ENCODE results near the gene ARHGAP24. TPM values are rescaled to one million over a fixed set of nuclear protein-coding genes. Genes with fewer than 3 reads are reported as not detected.

ARHGAP24 gene
- total RNA-seq, 1 donor from 2014 or later = not detected

GRCh38 chr4:85986266-85986665 lies 511.3 kb downstream of the ARHGAP24 start:
- intact Hi-C loops (cut with micrococcal nuclease) = no loop called here
- Mint-ChIP-seq H3K36me3 (ENCODE audit: low read depth) (no peaks in the 10 kb centered on the region), H3K4me1 (ENCODE audit: low read depth) (no peaks in the 10 kb centered on the region), H3K27me3 (ENCODE audit: insufficient read depth) (no peaks in the 10 kb centered on the region), H3K27ac (no peak overlapping the region), H3K9me3 (no peaks in the 10 kb centered on the region), H3K4me3 (no peak overlapping the region)
- no peak for DNase-seq (ENCODE audit: low spot score)

DNA sequence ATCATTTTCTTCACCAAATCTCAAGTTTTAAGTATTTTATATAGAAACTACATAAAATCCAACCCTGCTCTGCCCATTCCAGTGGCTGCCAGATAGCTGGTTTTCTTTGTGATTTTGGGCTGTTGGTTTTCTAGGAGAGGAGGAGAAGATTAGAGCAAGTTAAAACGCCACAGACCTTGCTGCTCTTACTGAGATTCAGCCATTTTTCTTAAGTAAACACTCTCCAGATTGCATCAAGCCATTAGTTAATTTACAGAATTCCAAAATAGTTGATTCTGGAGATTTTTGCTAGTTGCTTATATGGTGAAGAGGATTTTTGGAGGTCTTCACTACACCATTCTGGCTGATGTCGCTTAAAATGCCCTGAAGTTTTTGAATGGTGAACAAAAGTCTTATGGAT lies 518.7 kb downstream of the ARHGAP24 start:
- Mint-ChIP-seq H3K27ac (no peak overlapping the region), H3K4me3 (no peak overlapping the region), H3K36me3 (ENCODE audit: low read depth) (no peaks in the 10 kb centered on the region), H3K4me1 (ENCODE audit: low read depth) (no peaks in the 10 kb centered on the region), H3K9me3 (no peaks in the 10 kb centered on the region), H3K27me3 (ENCODE audit: insufficient read depth) (no peaks in the 10 kb centered on the region)
- intact Hi-C loops (cut with micrococcal nuclease) = no loop called here
- no peak for DNase-seq (ENCODE audit: low spot score)

DNA sequence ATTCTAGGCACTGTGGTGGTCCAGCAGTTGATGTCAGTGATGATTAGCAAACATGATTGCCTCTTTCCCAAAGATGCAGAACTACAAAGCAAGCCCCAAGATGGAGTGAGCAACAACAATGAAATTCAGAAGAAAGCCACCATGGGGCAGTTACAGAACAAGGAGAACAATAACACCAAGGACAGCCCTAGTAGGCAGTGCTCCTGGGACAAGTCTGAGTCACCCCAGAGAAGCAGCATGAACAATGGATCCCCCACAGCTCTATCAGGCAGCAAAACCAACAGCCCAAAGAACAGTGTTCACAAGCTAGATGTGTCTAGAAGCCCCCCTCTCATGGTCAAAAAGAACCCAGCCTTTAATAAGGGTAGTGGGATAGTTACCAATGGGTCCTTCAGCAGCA lies 519.6 kb downstream of the ARHGAP24 start:
- Mint-ChIP-seq H3K4me3 (no peak overlapping the region), H3K27ac (no peak overlapping the region), H3K36me3 (ENCODE audit: low read depth) (no peaks in the 10 kb centered on the region), H3K9me3 (no peaks in the 10 kb centered on the region), H3K4me1 (ENCODE audit: low read depth) (no peaks in the 10 kb centered on the region), H3K27me3 (ENCODE audit: insufficient read depth) (no peaks in the 10 kb centered on the region)
- no peak for DNase-seq (ENCODE audit: low spot score)
- intact Hi-C loops (cut with micrococcal nuclease) = no loop called here

GRCh38 chr4:85995361-85995760 lies 520.4 kb downstream of the ARHGAP24 start:
- Mint-ChIP-seq H3K36me3 (ENCODE audit: low read depth) (no peaks in the 10 kb centered on the region), H3K4me3 (no peak overlapping the region), H3K27me3 (ENCODE audit: insufficient read depth) (no peaks in the 10 kb centered on the region), H3K4me1 (ENCODE audit: low read depth) (no peaks in the 10 kb centered on the region), H3K9me3 (no peaks in the 10 kb centered on the region), H3K27ac (no peak overlapping the region)
- no peak for DNase-seq (ENCODE audit: low spot score)
- intact Hi-C loops (cut with micrococcal nuclease) = no loop called here

DNA sequence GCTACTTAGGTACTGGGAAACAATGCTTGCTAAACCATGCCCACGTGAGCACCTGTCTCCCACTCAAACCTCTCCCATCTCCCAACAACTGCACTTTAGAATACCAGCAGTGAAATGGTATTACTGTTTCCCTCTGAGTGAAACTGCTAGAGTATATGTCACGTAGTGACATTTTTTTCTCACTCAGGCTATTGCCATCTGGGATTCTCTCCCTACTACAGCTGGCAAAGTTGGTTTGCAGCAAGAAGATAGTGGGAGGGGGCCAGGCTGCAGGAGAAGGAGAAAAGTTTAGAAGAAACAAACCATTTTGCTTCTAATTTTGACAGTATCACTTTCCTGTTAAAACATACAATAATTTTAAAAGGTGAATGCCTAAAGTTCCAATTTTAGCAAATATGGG lies 526.6 kb downstream of the ARHGAP24 start:
- Mint-ChIP-seq H3K36me3 (ENCODE audit: low read depth) (no peaks in the 10 kb centered on the region), H3K9me3 (no peaks in the 10 kb centered on the region), H3K4me1 (ENCODE audit: low read depth) (no peaks in the 10 kb centered on the region), H3K27ac (no peak overlapping the region), H3K27me3 (ENCODE audit: insufficient read depth) (no peaks in the 10 kb centered on the region), H3K4me3 (no peak overlapping the region)
- intact Hi-C loops (cut with micrococcal nuclease) = no loop called here
- no peak for DNase-seq (ENCODE audit: low spot score)

DNA sequence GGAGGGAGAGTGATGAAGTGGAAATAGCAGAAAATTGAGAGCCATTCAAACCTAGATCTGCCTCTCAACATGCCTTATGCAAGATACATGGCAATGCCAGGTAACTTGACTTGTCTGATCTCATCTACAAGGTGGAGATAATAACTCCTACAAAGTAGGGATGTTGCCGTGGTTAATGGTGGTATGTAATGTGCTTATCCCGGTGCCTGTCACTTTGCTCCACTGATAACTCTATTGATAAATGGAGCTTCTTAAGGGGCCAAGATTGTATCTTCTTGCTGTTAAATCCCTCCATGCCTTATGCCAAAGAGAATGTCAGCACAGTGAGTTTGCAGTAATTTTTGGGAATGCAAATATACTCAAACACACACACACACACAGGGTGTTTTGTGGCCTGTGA lies 529.1 kb downstream of the ARHGAP24 start:
- Mint-ChIP-seq H3K27me3 (ENCODE audit: insufficient read depth) (no peaks in the 10 kb centered on the region), H3K27ac (no peak overlapping the region), H3K36me3 (ENCODE audit: low read depth) (no peaks in the 10 kb centered on the region), H3K4me1 (ENCODE audit: low read depth) (no peaks in the 10 kb centered on the region), H3K9me3 (no peaks in the 10 kb centered on the region), H3K4me3 (no peak overlapping the region)
- intact Hi-C loops (cut with micrococcal nuclease) = no loop called here
- no peak for DNase-seq (ENCODE audit: low spot score)

DNA sequence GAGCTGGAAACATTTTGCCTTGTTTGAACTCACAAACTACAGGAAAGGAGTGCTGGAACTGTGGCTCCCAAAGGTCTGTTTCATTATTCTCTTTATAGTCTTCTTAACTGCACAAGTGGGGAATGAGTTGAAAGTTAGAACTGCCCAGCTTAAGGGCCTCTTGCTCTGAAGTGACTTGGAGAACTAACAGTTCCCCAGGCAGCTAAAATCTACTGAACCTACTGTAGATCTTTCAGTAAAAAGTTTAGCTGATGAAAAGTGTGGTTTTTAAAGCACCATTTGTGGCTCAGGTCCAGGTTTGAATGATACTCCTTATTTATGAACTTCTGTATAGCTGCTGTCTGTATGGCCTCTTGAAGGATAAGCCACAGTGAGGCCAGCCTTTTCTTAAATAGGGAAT lies 531.1 kb downstream of the ARHGAP24 start:
- Mint-ChIP-seq H3K27ac (no peak overlapping the region), H3K36me3 (ENCODE audit: low read depth) (no peaks in the 10 kb centered on the region), H3K4me1 (ENCODE audit: low read depth) (no peaks in the 10 kb centered on the region), H3K27me3 (ENCODE audit: insufficient read depth) (no peaks in the 10 kb centered on the region), H3K4me3 (no peak overlapping the region), H3K9me3 (no peaks in the 10 kb centered on the region)
- intact Hi-C loops (cut with micrococcal nuclease) = no loop called here
- no peak for DNase-seq (ENCODE audit: low spot score)

GRCh38 chr4:86007042-86007441 lies 532.1 kb downstream of the ARHGAP24 start:
- no peak for DNase-seq (ENCODE audit: low spot score)
- H3K4me1 Mint-ChIP-seq (ENCODE audit: low read depth) = no peaks in the 10 kb centered on the region
- intact Hi-C loops (cut with micrococcal nuclease) = no loop called here
- H3K9me3 Mint-ChIP-seq = no peaks in the 10 kb centered on the region
- no peaks in the 10 kb centered on the region for H3K27me3 Mint-ChIP-seq (ENCODE audit: insufficient read depth)
- H3K36me3 Mint-ChIP-seq (ENCODE audit: low read depth) = no peaks in the 10 kb centered on the region
- H3K27ac Mint-ChIP-seq = no peak overlapping the region
- no peak overlapping the region for H3K4me3 Mint-ChIP-seq

GRCh38 chr4:86011117-86011516 lies 536.2 kb downstream of the ARHGAP24 start:
- Mint-ChIP-seq H3K27me3 (ENCODE audit: insufficient read depth) (no peaks in the 10 kb centered on the region), H3K4me3 (no peak overlapping the region), H3K4me1 (ENCODE audit: low read depth) (no peaks in the 10 kb centered on the region), H3K27ac (no peak overlapping the region), H3K9me3 (no peaks in the 10 kb centered on the region), H3K36me3 (ENCODE audit: low read depth) (no peaks in the 10 kb centered on the region)
- DNase-seq (ENCODE audit: low spot score) = no peak
- intact Hi-C loops (cut with micrococcal nuclease) = no loop called here

DNA sequence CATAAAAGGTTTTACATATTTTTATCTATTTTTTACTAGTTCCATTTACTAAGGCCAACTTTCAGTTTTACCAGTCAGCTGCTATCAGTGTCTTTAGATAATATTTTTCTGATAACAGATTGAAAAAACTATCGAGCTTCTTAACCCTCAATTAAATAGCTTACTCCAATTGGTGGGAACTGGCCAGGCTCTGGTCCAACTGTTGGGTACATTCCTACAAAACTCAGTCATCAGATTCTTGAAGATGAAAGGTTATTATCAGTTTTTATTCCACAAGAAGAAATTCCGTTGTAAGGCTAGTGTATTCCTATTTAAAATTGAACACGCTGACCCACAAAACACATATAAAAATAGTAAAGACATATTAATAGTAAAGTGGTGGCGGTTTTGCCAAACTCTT lies 538.7 kb downstream of the ARHGAP24 start:
- no peaks in the 10 kb centered on the region for H3K9me3 Mint-ChIP-seq
- H3K27me3 Mint-ChIP-seq (ENCODE audit: insufficient read depth) = no peaks in the 10 kb centered on the region
- H3K4me1 Mint-ChIP-seq (ENCODE audit: low read depth) = no peaks in the 10 kb centered on the region
- no peak overlapping the region for H3K4me3 Mint-ChIP-seq
- no peak for DNase-seq (ENCODE audit: low spot score)
- no peak overlapping the region for H3K27ac Mint-ChIP-seq
- no peaks in the 10 kb centered on the region for H3K36me3 Mint-ChIP-seq (ENCODE audit: low read depth)
- intact Hi-C loops (cut with micrococcal nuclease) = no loop called here

GRCh38 chr4:86014599-86014998 lies 539.6 kb downstream of the ARHGAP24 start:
- Mint-ChIP-seq H3K4me3 (no peak overlapping the region), H3K27me3 (ENCODE audit: insufficient read depth) (no peaks in the 10 kb centered on the region), H3K4me1 (ENCODE audit: low read depth) (no peaks in the 10 kb centered on the region), H3K36me3 (ENCODE audit: low read depth) (no peaks in the 10 kb centered on the region), H3K27ac (no peak overlapping the region), H3K9me3 (no peaks in the 10 kb centered on the region)
- intact Hi-C loops (cut with micrococcal nuclease) = no loop called here
- DNase-seq (ENCODE audit: low spot score) = no peak

DNA sequence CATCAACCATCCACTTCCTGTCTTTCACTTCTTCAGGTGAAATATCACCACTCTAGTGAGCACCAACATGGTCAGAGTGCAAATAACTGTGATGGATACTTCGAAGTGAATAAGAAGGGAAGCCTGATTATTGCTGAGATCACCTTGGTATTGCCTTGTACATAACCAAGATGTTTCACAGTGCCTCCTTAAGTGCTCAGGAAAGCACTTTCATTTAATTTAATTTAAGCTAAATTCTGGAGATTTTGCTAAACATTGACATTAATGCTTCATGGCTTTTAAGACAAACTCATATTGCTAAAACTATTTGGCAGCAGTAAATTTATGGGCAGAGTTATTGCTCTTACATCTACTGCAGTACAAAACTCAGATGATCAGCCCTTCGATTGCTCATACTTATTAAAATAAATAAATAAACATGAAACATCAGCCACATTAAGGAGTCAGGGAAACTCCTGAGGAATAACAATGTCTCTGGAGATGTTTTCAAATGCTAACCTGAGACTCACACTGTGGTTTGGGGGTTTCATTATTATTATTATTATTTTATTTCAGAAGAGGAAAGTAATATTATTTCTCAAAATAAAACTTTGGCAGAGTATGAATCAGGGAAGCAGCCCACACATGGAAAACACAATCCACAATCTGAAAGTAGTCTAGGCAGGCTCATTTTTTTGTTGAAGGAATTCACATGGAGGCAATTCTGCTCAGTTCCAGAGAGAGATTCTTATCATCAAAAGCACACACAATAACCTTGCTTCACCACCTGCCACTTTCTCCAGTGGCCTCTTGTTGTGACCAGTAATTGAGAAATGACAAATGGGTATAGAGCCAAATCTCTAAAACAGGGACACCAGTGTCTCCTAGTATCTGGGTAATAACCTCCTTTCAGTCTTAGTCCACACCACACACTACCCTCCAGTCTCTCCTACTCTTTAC lies 540.7 kb downstream of the ARHGAP24 start:
- H3K27me3 Mint-ChIP-seq (ENCODE audit: insufficient read depth) = no peaks in the 10 kb centered on the region
- no peaks in the 10 kb centered on the region for H3K9me3 Mint-ChIP-seq
- DNase-seq (ENCODE audit: low spot score) = no peak
- H3K36me3 Mint-ChIP-seq (ENCODE audit: low read depth) = no peaks in the 10 kb centered on the region
- no peak overlapping the region for H3K4me3 Mint-ChIP-seq
- intact Hi-C loops (cut with micrococcal nuclease) = no loop called here
- no peaks in the 10 kb centered on the region for H3K4me1 Mint-ChIP-seq (ENCODE audit: low read depth)
- H3K27ac Mint-ChIP-seq = no peak overlapping the region

DNA sequence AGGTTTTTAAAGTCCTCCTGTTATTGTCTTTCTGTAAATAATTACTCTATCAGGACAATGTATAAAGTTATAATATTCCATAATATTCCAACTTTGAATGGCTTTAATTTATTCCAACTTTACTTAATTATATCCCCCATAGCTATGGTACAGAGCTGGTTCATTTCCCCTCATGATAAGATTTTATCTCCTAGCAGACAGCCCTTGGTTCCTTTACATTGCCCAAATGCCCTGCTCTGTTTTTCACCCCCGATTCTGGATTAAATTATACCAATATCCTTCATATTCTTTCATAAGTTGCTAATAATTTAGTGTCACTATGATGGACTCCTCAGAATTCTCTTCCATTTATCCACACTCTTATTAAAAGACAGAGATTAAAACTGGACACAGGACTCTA lies 544.4 kb downstream of the ARHGAP24 start:
- Mint-ChIP-seq H3K4me1 (ENCODE audit: low read depth) (no peaks in the 10 kb centered on the region), H3K27me3 (ENCODE audit: insufficient read depth) (no peaks in the 10 kb centered on the region), H3K36me3 (ENCODE audit: low read depth) (no peaks in the 10 kb centered on the region), H3K27ac (no peak overlapping the region), H3K4me3 (no peak overlapping the region), H3K9me3 (no peaks in the 10 kb centered on the region)
- DNase-seq (ENCODE audit: low spot score) = no peak
- intact Hi-C loops (cut with micrococcal nuclease) = no loop called here

GRCh38 chr4:86019906-86020305 lies 545.0 kb downstream of the ARHGAP24 start:
- no peaks in the 10 kb centered on the region for H3K27me3 Mint-ChIP-seq (ENCODE audit: insufficient read depth)

More at GRCh38 chr4:86019906-86020305, 545.0 kb downstream of the ARHGAP24 start:
- DNase-seq (ENCODE audit: low spot score) = no peak
- Mint-ChIP-seq H3K4me1 (ENCODE audit: low read depth) (no peaks in the 10 kb centered on the region), H3K27ac (no peak overlapping the region), H3K4me3 (no peak overlapping the region), H3K9me3 (no peaks in the 10 kb centered on the region), H3K36me3 (ENCODE audit: low read depth) (no peaks in the 10 kb centered on the region)
- intact Hi-C loops (cut with micrococcal nuclease) = no loop called here
